GM23248 (cell line): ENCODE measurements around the gene ADAMTS9.

Source experiments
- EZH2 ChIP-seq: fragments of 200-600 bp; sonication (generic); IDR thresholded peaks from 2 replicates; pipeline ENCODE4 v1.6.1; 2018; ENCODE audit warnings: antibody characterized with exemption, mild to moderate bottlenecking; ENCODE audit not compliant: insufficient read depth, poor library complexity, severe bottlenecking
- EZH2phosphoT487 ChIP-seq: fragments of 200-600 bp; sonication (generic); IDR thresholded peaks from 2 replicates; pipeline ENCODE4 v1.6.1; 2018; ENCODE audit warnings: antibody characterized with exemption, moderate library complexity, mild to moderate bottlenecking, low read depth; ENCODE audit not compliant: insufficient read depth

DNA sequence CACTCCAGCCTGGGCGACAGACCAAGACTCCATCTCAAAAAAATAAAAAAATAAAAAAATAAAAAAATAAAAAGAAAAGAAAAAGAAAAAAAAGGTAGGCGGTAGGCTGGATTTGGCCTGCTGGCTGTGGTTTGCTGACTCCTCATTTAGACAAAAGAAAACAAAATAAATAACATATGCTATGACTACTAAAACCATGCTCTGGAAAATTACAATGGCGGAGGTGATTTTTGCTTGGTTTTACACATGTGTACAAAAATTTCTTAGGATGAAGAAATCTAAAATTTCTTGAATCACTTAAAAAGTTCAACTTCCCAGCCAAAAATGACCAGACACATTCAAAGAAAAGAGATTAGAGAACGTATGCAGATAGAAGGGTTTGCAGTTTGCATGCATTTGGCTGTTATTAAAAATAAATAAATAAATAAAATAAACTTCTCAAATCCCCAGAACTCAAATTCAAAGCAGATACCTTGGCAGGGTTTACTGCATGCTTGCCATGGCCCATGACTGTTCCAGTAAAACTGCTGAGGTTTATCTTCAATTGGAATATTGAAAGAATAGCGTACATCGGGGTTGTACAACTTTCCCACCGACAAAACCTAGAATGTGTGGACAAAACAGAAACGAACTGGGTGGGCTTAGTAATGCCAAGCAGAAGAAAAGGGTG lies 65.9 kb downstream of the ADAMTS9 start:
- TF ChIP-seq EZH2 (no peak), EZH2phosphoT487 (no peak)
